HCT116 (cell line): Measurements from ENCODE around the gene PCDH19.

ENCODE experiments used
- CEBPB ChIP-seq: IDR thresholded peaks from 2 replicates; pipeline ENCODE4 v1.6.1; 2012; ENCODE audit warnings: low read depth
- CTCF ChIP-seq, 3 experiments: fragments of 200-600 bp in 1 of 3; sonication (generic) in 1 of 3; IDR thresholded peaks in 2 of 3; conservative IDR thresholded peaks in 1 of 3; 2 replicates each; pipeline ENCODE4 v1.5.1; 2012 to 2017; ENCODE audit warnings: low read depth in 2 of 3, low read length in 2 of 3, antibody characterized with exemption in 1 of 3, borderline replicate concordance in 1 of 3, control low read depth in 1 of 3, mild to moderate bottlenecking in 1 of 3, mixed read lengths in 1 of 3, mixed run types in 1 of 3, moderate library complexity in 1 of 3; ENCODE audit not compliant: insufficient read depth in 1 of 3
- EZH2 ChIP-seq: fragments of 200-600 bp; sonication (generic); IDR thresholded peaks from 2 replicates; pipeline ENCODE4 v1.6.1; 2017; ENCODE audit warnings: antibody characterized with exemption, mixed run types
- MAX ChIP-seq: IDR thresholded peaks from 2 replicates; pipeline ENCODE4 v1.6.1; 2012
- POLR2A ChIP-seq: IDR thresholded peaks from 2 replicates; pipeline ENCODE4 v1.7.0; 2011; ENCODE audit warnings: borderline replicate concordance; ENCODE audit not compliant: insufficient read depth, insufficient read length; ENCODE audit errors: extremely low read depth
- POLR2AphosphoS5 ChIP-seq: IDR thresholded peaks from 2 replicates; pipeline ENCODE4 v1.6.1; 2011; ENCODE audit warnings: mild to moderate bottlenecking, low read depth, low read length, moderate library complexity
- RAD21 ChIP-seq: IDR thresholded peaks from 2 replicates; pipeline ENCODE4 v1.6.1; 2012; ENCODE audit warnings: low read depth, mild to moderate bottlenecking
- REST ChIP-seq: IDR thresholded peaks from 2 replicates; pipeline ENCODE4 v1.6.1; 2012; ENCODE audit warnings: low read depth
- SIN3A ChIP-seq: IDR thresholded peaks from 2 replicates; pipeline ENCODE4 v1.6.1; 2012; ENCODE audit warnings: low read depth
- YY1 ChIP-seq: IDR thresholded peaks from 2 replicates; pipeline ENCODE4 v1.6.1; 2011; ENCODE audit warnings: low read length, low read depth, moderate library complexity, mild to moderate bottlenecking; ENCODE audit not compliant: insufficient replicate concordance; ENCODE audit errors: extremely low read depth
- ZBTB33 ChIP-seq: IDR thresholded peaks from 2 replicates; pipeline ENCODE4 v1.6.1; 2011; ENCODE audit warnings: mild to moderate bottlenecking, low read length, moderate library complexity; ENCODE audit not compliant: insufficient replicate concordance; ENCODE audit errors: extremely low read depth
- ZNF274 ChIP-seq: fragments of 200-500 bp; sonication (Bioruptor generic); IDR thresholded peaks from 2 replicates; pipeline ENCODE4 v1.6.1; 2014; ENCODE audit warnings: mild to moderate bottlenecking, low read depth, low read length, inconsistent platforms

- TF ChIP-seq POLR2AphosphoS5 (no peak), CTCF (IDR thresholded peaks at IDR 0.05 in 2 of 3, conservative IDR thresholded peaks at IDR 0.05 in 1 of 3; ENCODE audit: borderline replicate concordance in 1 of 3, insufficient read depth in 1 of 3, low read depth in 2 of 3, low read length in 2 of 3) (no peak), ZNF274 (no peak), POLR2A (no peak), MAX (no peak), RAD21 (no peak), SIN3A (no peak), ZBTB33 (no peak), EZH2 (no peak), YY1 (no peak), REST (no peak), CEBPB (no peak)
Measured at GRCh38 chrX:100355680-100356079, 54.4 kb downstream of the PCDH19 start.
